GM23338 (cell line): ENCODE measurements around the gene NOL12. TPM values are rescaled to one million over a fixed set of nuclear protein-coding genes. Genes with fewer than 3 reads are reported as not detected.
A peak's percentile ranks its signal among the peaks of the same experiment; 100 is the strongest.

Experiments used
- ATAC-seq: fragments of 200-7000 bp; cut with Tn5 transposase; 3 replicates; pipeline ENCODE4 v1.9.1; 2020
- DNase-seq: peaks from one replicate; pipeline ENCODE4 v3.0.0-alpha.2; 2015; ENCODE audit warnings: low spot score
- H2AFZ ChIP-seq: fragments of 200-600 bp; sonication (generic); 2 replicates; pipeline ENCODE4 v1.8.0; 2016; ENCODE audit warnings: antibody characterized with exemption, mild to moderate bottlenecking, moderate library complexity
- H3F3A ChIP-seq: fragments of 200-600 bp; sonication (generic); replicated peaks from 2 replicates; pipeline ENCODE4 v1.8.0; 2017; ENCODE audit warnings: antibody characterized with exemption, mixed run types, low read depth
- H3K27ac ChIP-seq: fragments of 200-600 bp; sonication (generic); 2 replicates; pipeline ENCODE4 v1.6.1; 2016; ENCODE audit warnings: low read depth
- H3K27me3 ChIP-seq: fragments of 200-600 bp; sonication (generic); 2 replicates; pipeline ENCODE4 v1.8.0; 2016; ENCODE audit warnings: mild to moderate bottlenecking, mixed run types, moderate library complexity; ENCODE audit not compliant: insufficient read depth
- H3K36me3 ChIP-seq: fragments of 200-600 bp; sonication (generic); 2 replicates; pipeline ENCODE4 v1.8.0; 2016; ENCODE audit warnings: mild to moderate bottlenecking; ENCODE audit not compliant: insufficient read depth
- H3K4me1 ChIP-seq: fragments of 200-600 bp; sonication (generic); 2 replicates; pipeline ENCODE4 v1.8.0; 2016; ENCODE audit warnings: mild to moderate bottlenecking, moderate library complexity; ENCODE audit not compliant: insufficient read depth
- H3K4me2 ChIP-seq: fragments of 200-600 bp; sonication (generic); 2 replicates; pipeline ENCODE4 v1.7.1; 2017; ENCODE audit warnings: mixed run types
- H3K4me3 ChIP-seq: fragments of 200-600 bp; sonication (generic); 2 replicates; pipeline ENCODE4 v1.6.1; 2016; ENCODE audit warnings: mixed run types
- H3K79me2 ChIP-seq: fragments of 200-600 bp; sonication (generic); replicated peaks from 2 replicates; pipeline ENCODE4 v1.8.0; 2017; ENCODE audit warnings: mild to moderate bottlenecking; ENCODE audit not compliant: insufficient read depth
- H3K9me2 ChIP-seq: fragments of 200-600 bp; sonication (generic); 2 replicates; pipeline ENCODE4 v1.8.0; 2017; ENCODE audit not compliant: insufficient read depth
- H4K20me1 ChIP-seq: fragments of 200-600 bp; sonication (generic); replicated peaks from 2 replicates; pipeline ENCODE4 v1.8.0; 2017; ENCODE audit warnings: mild to moderate bottlenecking; ENCODE audit not compliant: insufficient read depth
- H3K27ac Mint-ChIP-seq: 2 replicates; pipeline ENCODE4 v1.8.0; 2020; ENCODE audit warnings: inconsistent platforms, mild to moderate bottlenecking, moderate library complexity, mixed read lengths
- H3K27me3 Mint-ChIP-seq: 3 replicates; pipeline ENCODE4 v1.8.0; 2022; ENCODE audit warnings: low read depth, mild to moderate bottlenecking, moderate library complexity, mixed read lengths, inconsistent platforms; ENCODE audit not compliant: insufficient read depth, poor library complexity
- H3K36me3 Mint-ChIP-seq: 3 replicates; pipeline ENCODE4 v1.8.0; 2021; ENCODE audit warnings: low read depth, mild to moderate bottlenecking, inconsistent platforms, moderate library complexity, mixed read lengths
- H3K4me1 Mint-ChIP-seq: 3 replicates; pipeline ENCODE4 v1.8.0; 2020; ENCODE audit warnings: mild to moderate bottlenecking, inconsistent platforms, mixed read lengths
- H3K4me3 Mint-ChIP-seq: 3 replicates; pipeline ENCODE4 v1.8.0; 2021; ENCODE audit warnings: moderate library complexity, mild to moderate bottlenecking, inconsistent platforms, mixed read lengths
- H3K9me3 Mint-ChIP-seq: 3 replicates; pipeline ENCODE4 v1.8.0; 2020; ENCODE audit warnings: moderate library complexity, mild to moderate bottlenecking, inconsistent platforms, mixed read lengths
- CREB1 ChIP-seq: fragments of 250-450 bp; sonication (Bioruptor Pico); IDR thresholded peaks from 2 replicates; pipeline ENCODE4 v1.5.0; 2020; ENCODE audit warnings: low read depth, mild to moderate bottlenecking, moderate library complexity
- CTCF ChIP-seq, 2 experiments: fragments of 200-600 bp in 1 of 2; sonication (generic) in 1 of 2; conservative IDR thresholded peaks; 2 replicates each; pipeline versions ENCODE4 v1.5.1 to v1.6.1; 2016 to 2017; ENCODE audit warnings: antibody characterized with exemption in 2 of 2, low read depth in 2 of 2, mild to moderate bottlenecking in 2 of 2, moderate library complexity in 1 of 2
- EZH2 ChIP-seq: fragments of 200-600 bp; sonication (generic); IDR thresholded peaks from one replicate; pipeline ENCODE4 v1.8.0; 2017; ENCODE audit warnings: antibody characterized with exemption, mild to moderate bottlenecking, low read depth; ENCODE audit not compliant: unreplicated experiment
- EZH2phosphoT487 ChIP-seq: fragments of 200-600 bp; sonication (generic); IDR thresholded peaks from one replicate; pipeline ENCODE4 v1.8.1; 2018; ENCODE audit warnings: antibody characterized with exemption; ENCODE audit not compliant: unreplicated experiment
- JUNB ChIP-seq: IDR thresholded peaks from one replicate; pipeline ENCODE4 v1.6.1; 2016; ENCODE audit warnings: antibody characterized with exemption; ENCODE audit not compliant: unreplicated experiment
- NANOG ChIP-seq: IDR thresholded peaks from 2 replicates; pipeline ENCODE4 v1.6.1; 2016; ENCODE audit warnings: antibody characterized with exemption, borderline replicate concordance
- POLR2AphosphoS5 ChIP-seq: IDR thresholded peaks from 2 replicates; pipeline ENCODE4 v1.6.1; 2016; ENCODE audit warnings: antibody characterized with exemption, low read depth
- STAT1 ChIP-seq: IDR thresholded peaks from one replicate; pipeline ENCODE4 v1.6.1; 2016; ENCODE audit warnings: antibody characterized with exemption; ENCODE audit not compliant: unreplicated experiment
- ZNF114 ChIP-seq: fragments of 250-450 bp; sonication (Bioruptor Pico); IDR thresholded peaks from 2 replicates; pipeline ENCODE4 v1.5.0; 2020; ENCODE audit warnings: mild to moderate bottlenecking, moderate library complexity
- ZNF331 ChIP-seq: fragments of 250-450 bp; sonication (Bioruptor Pico); IDR thresholded peaks from 2 replicates; pipeline ENCODE4 v1.5.0; 2020; ENCODE audit warnings: low read depth, mild to moderate bottlenecking, moderate library complexity
- polyA plus RNA-seq: library from polyadenylated mRNA; unstranded; fragments of >200 nt; fragmentation: Nextera tagmentation; extraction: Ambion mirVana; gene quantifications from 2 replicates; pipeline ENCODE4 v1.2.1, GENCODE V29; 2016
- total RNA-seq: library from RNA; depleted of rRNA; stranded (reverse); fragments of >200 nt; shearing (Covaris generic); gene quantifications from 2 replicates; pipeline ENCODE4 v1.2.3, GENCODE V29; 2014
- TF ChIP-seq, protein P1 (sequence below): fragments of 250-450 bp; sonication (Bioruptor Pico); IDR thresholded peaks from 2 replicates; pipeline ENCODE4 v1.5.0; 2020; ENCODE audit warnings: mild to moderate bottlenecking, moderate library complexity
- TF ChIP-seq, protein P2 (sequence below): IDR thresholded peaks from one replicate; pipeline ENCODE4 v1.6.1; 2018; ENCODE audit warnings: antibody characterized with exemption; ENCODE audit not compliant: unreplicated experiment
- TF ChIP-seq, protein P3 (sequence below): IDR thresholded peaks from 2 replicates; pipeline ENCODE4 v1.6.1; 2016; ENCODE audit warnings: antibody characterized with exemption

Gene NOL12
- total and polyA plus RNA-seq, 2 experiments from 2014 or later = 22.2 to 48.5 TPM

DNA sequence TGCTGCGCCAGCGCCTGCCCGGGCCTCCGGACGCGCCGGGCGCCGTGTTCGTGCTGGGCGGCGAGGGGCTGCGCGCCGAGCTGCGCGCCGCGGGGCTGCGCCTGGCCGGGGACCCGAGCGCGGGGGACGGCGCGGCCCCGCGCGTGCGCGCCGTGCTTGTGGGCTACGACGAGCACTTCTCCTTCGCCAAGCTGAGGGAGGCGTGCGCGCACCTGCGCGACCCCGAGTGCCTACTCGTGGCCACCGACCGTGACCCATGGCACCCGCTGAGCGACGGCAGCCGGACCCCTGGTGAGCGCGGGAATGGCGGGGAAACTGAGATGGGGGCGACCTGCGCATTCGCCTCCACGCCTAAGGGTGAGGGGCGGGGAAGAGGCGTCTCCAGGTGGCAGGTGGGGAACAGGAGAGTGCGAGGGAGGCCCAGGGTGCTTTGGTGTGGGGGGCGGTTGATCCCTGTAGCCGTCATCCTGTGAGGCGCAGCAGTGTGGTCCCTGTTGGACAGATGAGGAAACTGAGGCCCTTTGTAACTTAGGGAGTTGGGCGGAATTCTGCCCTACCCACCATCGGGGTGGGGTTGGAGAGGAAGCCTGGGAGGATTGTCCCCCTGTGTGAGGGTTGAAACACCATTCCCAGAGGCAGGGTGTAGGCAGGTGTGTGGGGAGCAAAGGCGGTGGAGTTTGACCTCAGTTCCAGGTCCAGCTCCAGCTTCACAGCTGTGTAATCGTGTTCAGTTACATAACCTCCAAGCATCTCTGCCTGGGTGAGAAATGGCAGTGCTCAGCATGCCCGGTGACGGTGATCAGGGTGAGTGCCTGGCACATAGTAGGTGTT, 26.9 kb upstream of the NOL12 start:
- H4K20me1 ChIP-seq = peaks cover 30% of the 10 kb centered on the region
- peaks cover 5% of the 10 kb centered on the region; the same call in 1 of the 2 replicates for H3K4me1 ChIP-seq
- peaks cover 8% of the 10 kb centered on the region for H3K36me3 Mint-ChIP-seq
- H3K4me3 ChIP-seq = peak overlapping the region; percentile 78
- H3K27me3 ChIP-seq = no peaks in the 10 kb centered on the region
- H3K27me3 Mint-ChIP-seq = peaks cover 11% of the 10 kb centered on the region
- H3K27ac Mint-ChIP-seq = no peak overlapping the region
- H3K79me2 ChIP-seq = peaks cover 51% of the 10 kb centered on the region
- peaks cover 12% of the 10 kb centered on the region; the same call in 1 of the 2 replicates for H3F3A ChIP-seq
- ATAC-seq = no peak
- DNase-seq = no peak
- peaks cover 25% of the 10 kb centered on the region for H3K4me1 Mint-ChIP-seq
- H3K9me2 ChIP-seq = no peaks in the 10 kb centered on the region
- H3K36me3 ChIP-seq = no peaks in the 10 kb centered on the region
- H3K9me3 Mint-ChIP-seq = no peaks in the 10 kb centered on the region; the same call in 2 of the 3 replicates
- TF ChIP-seq POLR2AphosphoS5 = no peak
- TF ChIP-seq, protein P1, sequence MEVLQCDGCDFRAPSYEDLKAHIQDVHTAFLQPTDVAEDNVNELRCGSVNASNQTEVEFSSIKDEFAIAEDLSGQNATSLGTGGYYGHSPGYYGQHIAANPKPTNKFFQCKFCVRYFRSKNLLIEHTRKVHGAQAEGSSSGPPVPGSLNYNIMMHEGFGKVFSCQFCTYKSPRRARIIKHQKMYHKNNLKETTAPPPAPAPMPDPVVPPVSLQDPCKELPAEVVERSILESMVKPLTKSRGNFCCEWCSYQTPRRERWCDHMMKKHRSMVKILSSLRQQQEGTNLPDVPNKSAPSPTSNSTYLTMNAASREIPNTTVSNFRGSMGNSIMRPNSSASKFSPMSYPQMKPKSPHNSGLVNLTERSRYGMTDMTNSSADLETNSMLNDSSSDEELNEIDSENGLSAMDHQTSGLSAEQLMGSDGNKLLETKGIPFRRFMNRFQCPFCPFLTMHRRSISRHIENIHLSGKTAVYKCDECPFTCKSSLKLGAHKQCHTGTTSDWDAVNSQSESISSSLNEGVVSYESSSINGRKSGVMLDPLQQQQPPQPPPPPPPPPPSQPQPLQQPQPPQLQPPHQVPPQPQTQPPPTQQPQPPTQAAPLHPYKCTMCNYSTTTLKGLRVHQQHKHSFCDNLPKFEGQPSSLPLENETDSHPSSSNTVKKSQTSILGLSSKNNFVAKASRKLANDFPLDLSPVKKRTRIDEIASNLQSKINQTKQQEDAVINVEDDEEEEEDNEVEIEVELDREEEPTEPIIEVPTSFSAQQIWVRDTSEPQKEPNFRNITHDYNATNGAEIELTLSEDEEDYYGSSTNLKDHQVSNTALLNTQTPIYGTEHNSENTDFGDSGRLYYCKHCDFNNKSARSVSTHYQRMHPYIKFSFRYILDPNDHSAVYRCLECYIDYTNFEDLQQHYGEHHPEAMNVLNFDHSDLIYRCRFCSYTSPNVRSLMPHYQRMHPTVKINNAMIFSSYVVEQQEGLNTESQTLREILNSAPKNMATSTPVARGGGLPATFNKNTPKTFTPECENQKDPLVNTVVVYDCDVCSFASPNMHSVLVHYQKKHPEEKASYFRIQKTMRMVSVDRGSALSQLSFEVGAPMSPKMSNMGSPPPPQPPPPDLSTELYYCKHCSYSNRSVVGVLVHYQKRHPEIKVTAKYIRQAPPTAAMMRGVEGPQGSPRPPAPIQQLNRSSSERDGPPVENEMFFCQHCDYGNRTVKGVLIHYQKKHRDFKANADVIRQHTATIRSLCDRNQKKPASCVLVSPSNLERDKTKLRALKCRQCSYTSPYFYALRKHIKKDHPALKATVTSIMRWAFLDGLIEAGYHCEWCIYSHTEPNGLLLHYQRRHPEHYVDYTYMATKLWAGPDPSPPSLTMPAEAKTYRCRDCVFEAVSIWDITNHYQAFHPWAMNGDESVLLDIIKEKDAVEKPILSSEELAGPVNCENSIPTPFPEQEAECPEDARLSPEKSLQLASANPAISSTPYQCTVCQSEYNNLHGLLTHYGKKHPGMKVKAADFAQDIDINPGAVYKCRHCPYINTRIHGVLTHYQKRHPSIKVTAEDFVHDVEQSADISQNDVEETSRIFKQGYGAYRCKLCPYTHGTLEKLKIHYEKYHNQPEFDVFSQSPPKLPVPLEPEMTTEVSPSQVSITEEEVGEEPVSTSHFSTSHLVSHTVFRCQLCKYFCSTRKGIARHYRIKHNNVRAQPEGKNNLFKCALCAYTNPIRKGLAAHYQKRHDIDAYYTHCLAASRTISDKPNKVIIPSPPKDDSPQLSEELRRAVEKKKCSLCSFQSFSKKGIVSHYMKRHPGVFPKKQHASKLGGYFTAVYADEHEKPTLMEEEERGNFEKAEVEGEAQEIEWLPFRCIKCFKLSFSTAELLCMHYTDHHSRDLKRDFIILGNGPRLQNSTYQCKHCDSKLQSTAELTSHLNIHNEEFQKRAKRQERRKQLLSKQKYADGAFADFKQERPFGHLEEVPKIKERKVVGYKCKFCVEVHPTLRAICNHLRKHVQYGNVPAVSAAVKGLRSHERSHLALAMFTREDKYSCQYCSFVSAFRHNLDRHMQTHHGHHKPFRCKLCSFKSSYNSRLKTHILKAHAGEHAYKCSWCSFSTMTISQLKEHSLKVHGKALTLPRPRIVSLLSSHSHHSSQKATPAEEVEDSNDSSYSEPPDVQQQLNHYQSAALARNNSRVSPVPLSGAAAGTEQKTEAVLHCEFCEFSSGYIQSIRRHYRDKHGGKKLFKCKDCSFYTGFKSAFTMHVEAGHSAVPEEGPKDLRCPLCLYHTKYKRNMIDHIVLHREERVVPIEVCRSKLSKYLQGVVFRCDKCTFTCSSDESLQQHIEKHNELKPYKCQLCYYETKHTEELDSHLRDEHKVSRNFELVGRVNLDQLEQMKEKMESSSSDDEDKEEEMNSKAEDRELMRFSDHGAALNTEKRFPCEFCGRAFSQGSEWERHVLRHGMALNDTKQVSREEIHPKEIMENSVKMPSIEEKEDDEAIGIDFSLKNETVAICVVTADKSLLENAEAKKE (CRISPR knock-in tag) = no peak
- no peak for TF ChIP-seq ZNF331 (CRISPR knock-in tag)
- no peak for TF ChIP-seq CREB1
- TF ChIP-seq NANOG = no peak
- no peak for TF ChIP-seq STAT1
- TF ChIP-seq, protein P2, sequence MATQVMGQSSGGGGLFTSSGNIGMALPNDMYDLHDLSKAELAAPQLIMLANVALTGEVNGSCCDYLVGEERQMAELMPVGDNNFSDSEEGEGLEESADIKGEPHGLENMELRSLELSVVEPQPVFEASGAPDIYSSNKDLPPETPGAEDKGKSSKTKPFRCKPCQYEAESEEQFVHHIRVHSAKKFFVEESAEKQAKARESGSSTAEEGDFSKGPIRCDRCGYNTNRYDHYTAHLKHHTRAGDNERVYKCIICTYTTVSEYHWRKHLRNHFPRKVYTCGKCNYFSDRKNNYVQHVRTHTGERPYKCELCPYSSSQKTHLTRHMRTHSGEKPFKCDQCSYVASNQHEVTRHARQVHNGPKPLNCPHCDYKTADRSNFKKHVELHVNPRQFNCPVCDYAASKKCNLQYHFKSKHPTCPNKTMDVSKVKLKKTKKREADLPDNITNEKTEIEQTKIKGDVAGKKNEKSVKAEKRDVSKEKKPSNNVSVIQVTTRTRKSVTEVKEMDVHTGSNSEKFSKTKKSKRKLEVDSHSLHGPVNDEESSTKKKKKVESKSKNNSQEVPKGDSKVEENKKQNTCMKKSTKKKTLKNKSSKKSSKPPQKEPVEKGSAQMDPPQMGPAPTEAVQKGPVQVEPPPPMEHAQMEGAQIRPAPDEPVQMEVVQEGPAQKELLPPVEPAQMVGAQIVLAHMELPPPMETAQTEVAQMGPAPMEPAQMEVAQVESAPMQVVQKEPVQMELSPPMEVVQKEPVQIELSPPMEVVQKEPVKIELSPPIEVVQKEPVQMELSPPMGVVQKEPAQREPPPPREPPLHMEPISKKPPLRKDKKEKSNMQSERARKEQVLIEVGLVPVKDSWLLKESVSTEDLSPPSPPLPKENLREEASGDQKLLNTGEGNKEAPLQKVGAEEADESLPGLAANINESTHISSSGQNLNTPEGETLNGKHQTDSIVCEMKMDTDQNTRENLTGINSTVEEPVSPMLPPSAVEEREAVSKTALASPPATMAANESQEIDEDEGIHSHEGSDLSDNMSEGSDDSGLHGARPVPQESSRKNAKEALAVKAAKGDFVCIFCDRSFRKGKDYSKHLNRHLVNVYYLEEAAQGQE = no peak
- no peak for TF ChIP-seq ZNF114 (CRISPR knock-in tag)
- TF ChIP-seq EZH2phosphoT487 = no peak
- TF ChIP-seq, protein P3, sequence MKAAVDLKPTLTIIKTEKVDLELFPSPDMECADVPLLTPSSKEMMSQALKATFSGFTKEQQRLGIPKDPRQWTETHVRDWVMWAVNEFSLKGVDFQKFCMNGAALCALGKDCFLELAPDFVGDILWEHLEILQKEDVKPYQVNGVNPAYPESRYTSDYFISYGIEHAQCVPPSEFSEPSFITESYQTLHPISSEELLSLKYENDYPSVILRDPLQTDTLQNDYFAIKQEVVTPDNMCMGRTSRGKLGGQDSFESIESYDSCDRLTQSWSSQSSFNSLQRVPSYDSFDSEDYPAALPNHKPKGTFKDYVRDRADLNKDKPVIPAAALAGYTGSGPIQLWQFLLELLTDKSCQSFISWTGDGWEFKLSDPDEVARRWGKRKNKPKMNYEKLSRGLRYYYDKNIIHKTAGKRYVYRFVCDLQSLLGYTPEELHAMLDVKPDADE = no peak
- TF ChIP-seq EZH2 = no peak
- no peak for TF ChIP-seq JUNB
- no peak for TF ChIP-seq CTCF (conservative IDR thresholded peaks at IDR 0.05; ENCODE audit: low read depth in 2 of 2)
- no peak overlapping the region for H2AFZ ChIP-seq
- H3K4me2 ChIP-seq = peak overlapping the region; percentile 94
- H3K27ac ChIP-seq = no peak overlapping the region
- peak overlapping the region; percentile 89 for H3K4me3 Mint-ChIP-seq
